NCI-H2196 treated with DMSO at 0.1 percent for 48 hours (cell line): ENCODE data around the gene MCAT.
A peak's percentile ranks its signal among the peaks of the same experiment; 100 is the strongest.
"Not testable (repeated sequence)": the region's sequence is repeated elsewhere in the genome, so short reads cannot be mapped to it uniquely, and the experiment has no call there.

Experiments
- DNase-seq: peaks from one replicate; lab custom pipeline; 2025; ENCODE audit not compliant: unreplicated experiment; lab: John Stamatoyannopoulos, UW

MCAT gene

GRCh38 chr22:43154887-43155536 is 11.8 kb upstream of the MCAT start:
- no peak for DNase-seq

- no peak for DNase-seq
Measured at GRCh38 chr22:43153899-43154298, 10.7 kb upstream of the MCAT start.

GRCh38 chr22:43152357-43153071 is 9.3 kb upstream of the MCAT start:
- peak; percentile 40 for DNase-seq

- DNase-seq: no peak
Measured at GRCh38 chr22:43152003-43152356, 8.8 kb upstream of the MCAT start.

DNA sequence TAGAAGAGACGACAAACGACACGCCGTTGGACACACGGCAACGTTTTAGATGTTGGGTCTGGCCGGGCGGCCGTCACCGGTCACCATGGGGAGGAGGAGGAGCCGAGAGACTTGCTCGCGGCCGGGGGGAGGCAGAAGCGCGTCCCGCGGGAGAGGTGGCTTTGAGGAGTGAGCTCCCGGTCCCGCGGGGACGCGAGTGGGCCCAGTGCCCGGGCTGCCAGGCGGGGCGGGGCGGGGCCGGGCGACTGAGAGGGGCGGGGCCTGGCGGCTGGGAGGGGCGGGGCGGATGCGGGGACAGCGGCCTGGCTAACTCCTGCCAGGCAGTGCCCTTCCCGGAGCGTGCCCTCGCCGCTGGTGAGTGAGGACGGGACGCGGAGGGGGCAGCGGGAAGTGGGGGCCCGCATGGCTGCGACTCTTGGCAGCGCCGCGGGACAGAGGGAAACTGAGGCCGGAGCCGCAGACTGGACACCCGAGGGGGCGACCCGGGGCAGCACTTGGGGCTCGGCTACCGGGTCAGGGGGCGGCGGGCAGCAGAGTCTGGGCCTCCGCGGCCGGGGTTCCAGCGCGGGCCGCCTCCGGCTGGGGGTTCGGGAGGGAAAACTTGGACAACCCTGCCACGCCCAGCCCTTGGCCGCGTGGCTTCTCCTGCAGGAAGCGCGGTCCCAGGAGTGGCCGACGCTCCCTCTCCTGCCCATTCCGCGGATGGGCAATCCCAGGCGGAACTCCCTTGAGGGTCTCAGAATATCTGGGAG is 8.2 kb upstream of the MCAT start, which contains the start of gene TSPO:
TSS of gene TSPO (plus strand) at position 309 of the 752 bp plus-strand sequence. CDS start 7,680 bp downstream, outside the sequence.
- DNase-seq: peak; percentile 35

DNA sequence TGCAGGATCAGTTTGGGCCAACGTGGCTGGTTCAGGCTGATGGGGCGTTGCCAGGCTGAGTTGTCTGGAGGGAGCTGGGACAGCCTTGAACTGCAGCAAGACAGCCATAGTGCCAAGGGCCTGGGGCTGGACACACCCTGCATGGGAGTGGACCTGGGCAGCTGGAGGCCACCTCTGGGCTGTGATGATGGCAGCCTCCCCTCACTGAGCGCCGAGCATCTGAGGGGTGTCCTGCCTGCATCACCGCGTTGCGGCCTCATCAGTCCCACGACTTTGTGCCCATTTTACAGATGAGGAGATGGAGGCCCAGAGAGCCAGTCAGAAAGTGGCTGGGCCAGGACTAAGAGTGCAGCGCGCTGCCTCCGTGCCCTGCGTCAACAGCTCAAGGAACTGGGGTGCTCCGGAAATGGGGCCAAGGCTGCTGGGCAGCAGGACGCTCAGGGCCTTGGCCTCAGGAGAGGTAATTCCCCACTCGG is 7.6 kb upstream of the MCAT start:
- DNase-seq: no peak

DNA sequence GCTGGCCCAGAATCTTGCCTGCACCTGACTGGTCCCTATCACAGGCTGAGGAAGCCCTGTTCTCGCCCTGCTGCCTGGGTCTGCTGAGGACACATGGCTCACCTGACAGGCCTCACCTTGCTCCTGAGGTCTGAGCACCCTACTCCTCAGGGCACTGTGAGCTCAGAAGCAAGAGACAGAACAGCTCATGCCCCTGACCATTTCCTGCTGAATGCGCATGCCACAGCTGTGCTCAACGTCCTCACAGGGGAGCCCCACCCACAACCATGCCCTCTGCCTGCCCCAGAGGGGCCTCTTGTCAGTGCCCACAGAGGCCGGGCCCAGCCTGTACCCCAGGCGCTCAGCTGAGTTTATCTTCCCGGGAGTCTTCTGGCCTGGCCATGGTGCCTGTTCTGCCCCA is 5.4 kb upstream of the MCAT start:
- no peak for DNase-seq

- no peak for DNase-seq
Measured at GRCh38 chr22:43147821-43148220, 4.6 kb upstream of the MCAT start.

DNA sequence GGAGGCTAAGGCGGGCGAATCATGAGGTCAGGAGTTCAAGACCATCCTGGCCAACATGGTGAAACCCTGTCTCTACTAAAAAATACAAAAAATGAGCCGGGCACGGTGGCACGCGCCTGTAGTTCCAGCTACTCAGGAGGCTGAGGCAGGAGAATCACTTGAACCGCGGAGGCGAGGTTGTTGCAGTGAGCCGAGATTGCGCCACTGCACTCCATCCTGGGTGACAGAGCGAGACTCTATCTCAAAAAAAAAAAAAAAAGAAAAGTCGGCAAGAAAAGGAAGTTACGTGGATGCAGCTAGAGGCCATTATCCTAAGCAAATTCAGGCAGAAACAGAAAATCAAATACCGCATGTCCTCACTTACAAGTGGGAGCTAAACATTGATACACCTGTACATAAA is 3.1 kb upstream of the MCAT start:
- not testable (repeated sequence) for DNase-seq

GRCh38 chr22:43145371-43145770 is 2.2 kb upstream of the MCAT start:
- DNase-seq: not testable (repeated sequence)

DNA sequence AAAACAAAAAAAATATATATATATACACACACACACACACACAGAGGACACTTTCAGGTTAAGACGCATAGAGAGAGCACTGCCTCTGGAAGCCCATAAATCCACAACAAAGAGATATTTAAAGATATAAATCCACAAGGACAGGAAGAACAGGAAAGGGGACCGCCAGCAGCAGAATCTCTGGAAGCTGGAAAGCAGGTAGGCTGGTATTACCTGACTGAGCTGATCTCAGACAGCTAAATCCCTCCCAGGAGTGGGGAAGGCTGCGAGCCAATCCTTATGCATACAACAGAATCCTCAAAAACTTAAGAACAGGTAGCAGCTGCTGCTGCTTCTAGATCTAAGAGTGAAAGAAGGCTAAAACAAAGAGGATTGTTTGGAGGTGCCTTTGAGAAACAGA is 1.8 kb upstream of the MCAT start:
- DNase-seq: no peak

DNA sequence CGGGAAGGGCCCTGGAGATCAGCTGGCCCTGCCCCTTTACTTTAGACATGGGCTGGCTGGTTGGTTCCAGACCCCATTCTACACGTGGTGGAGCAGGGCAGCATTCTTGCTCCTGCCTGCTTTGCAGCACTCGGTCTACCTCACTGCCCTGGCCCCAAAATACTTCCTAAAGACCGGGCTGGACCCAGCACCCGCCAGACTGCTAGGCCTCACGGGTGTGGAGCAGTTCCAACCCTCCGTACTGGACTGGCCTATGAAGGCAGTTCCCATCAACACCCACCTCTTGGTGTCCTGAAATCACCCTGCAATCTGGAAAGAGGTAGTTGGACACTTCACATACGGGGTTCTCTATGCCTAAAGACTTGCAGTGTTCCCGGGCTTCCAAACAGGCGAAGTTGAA is 6.4 kb downstream of the MCAT start:
- no peak for DNase-seq

- DNase-seq: no peak
Measured at GRCh38 chr22:43136255-43136654, 6.9 kb downstream of the MCAT start.

DNA sequence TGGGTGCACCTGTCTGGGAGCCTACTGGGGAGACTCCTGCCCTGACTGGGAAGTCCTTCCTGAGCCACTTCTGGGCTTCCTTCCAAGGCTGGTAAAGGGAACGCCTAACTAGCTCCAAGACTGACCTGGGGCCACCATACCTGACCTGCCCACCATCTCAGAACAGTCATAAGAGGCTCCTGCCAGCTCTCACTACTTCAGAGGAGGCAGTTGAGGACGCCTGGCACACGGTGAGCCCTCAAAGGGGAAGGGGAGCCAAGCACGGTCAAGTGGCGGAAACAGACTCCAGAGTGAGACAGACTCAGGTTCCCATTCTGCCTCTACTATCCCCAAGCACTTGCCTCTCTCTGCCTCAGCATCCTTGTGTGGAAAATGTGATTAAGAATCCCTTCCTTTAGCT is 7.6 kb downstream of the MCAT start:
- no peak for DNase-seq

- no peak for DNase-seq
Measured at GRCh38 chr22:43134553-43134952, 8.6 kb downstream of the MCAT start.

DNA sequence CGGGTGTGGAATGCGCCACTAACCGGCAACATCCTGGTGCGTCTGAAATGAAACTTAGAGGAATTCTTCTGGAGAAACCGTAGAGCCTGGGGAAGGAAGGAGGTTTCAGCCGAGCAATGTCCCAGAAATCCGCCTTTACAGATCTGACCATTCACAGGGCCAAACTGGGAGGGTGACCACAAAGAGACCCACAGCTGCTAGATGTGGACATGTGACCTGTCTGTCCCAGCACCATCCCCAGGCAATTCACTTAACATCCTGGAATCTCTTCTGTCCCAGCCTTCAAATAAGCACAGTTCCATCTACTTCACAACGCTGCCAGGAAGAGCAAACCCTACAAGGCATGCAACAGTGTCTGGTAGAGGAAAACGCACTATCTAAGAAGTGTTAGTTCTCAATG is 9.8 kb downstream of the MCAT start:
- no peak for DNase-seq

DNA sequence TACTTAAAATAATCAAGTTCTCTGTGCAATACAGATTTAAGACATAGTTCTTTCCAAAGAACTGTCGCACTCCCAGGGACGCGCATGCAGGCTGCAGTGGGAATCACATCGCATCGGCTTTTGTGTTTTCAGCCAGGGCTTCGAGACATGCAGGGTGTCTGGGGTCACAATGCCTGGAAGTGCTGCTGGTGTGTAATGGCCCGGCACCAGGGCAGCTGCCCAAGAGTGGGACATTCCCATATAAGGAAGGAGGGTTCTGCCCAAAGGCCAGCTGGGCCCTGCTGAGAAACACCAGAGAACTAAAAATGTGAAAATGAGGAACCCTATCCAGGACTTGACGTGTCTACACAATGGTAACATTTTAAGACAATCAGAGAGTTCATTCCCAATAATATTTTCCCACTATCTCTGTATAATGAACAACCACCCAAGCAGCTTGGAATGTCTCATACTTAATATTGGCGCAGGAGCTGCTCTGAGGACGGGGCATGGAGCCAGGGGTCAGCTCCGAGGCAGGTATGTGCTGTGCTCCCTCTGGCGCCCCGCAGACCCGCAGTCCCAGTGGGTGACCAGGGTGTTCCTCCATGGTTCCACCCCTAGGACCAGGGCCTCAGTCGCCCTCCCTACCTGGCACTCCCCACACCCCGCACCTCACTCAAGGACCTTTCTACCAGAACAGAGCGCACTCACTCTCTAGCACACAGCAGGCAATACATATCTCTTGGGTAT is 11.3 kb downstream of the MCAT start:
- DNase-seq: no peak

DNA sequence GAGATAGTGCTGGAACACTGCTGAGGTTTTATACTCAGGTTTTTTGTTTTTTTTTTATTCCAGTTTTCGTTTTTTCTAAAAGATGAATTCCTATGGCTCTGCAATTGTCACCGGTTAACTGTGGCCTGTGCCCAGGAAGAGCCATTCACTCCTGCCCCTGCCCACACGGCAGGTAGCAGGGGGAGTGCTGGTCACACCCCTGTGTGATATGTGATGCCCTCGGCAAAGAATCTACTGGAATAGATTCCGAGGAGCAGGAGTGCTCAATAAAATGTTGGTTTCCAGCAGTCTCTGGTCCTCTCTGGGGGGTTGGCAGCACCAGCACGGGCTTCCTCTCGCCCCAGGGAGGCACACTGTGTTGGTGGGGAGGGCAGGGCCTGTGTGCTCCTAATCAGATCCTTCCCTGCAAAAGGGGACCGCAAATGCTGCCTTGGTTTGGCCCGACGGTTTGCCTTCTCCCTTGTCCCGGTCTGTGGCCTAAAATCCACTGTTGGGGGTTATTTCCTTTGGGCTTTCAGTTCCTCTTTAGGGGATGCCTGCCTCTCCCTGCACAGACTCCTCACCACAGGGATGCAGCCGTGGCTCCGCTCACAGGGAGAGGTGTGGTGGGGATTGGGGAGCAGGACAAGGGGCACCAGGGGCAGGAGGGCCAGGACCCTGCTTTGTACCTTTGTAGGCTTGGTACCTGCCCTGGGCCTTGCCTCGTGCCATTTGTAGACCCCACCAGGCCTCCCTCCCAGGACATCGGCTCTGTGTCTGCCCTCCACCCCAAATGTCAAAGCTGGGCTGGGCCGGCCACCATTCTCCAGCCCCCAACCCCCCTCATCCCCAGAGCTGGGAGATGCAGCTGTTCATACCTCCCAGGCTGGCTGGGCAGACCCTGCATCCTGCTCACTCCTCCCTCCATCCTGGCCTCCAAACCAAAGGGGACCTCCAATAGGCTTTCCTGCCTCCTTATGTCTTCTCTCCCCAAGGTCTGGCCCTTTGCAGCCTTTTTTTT is 13.5 kb downstream of the MCAT start:
- DNase-seq: peak; percentile 51

- DNase-seq: peak; percentile 74
Measured at GRCh38 chr22:43128928-43129424, 14.2 kb downstream of the MCAT start.

DNA sequence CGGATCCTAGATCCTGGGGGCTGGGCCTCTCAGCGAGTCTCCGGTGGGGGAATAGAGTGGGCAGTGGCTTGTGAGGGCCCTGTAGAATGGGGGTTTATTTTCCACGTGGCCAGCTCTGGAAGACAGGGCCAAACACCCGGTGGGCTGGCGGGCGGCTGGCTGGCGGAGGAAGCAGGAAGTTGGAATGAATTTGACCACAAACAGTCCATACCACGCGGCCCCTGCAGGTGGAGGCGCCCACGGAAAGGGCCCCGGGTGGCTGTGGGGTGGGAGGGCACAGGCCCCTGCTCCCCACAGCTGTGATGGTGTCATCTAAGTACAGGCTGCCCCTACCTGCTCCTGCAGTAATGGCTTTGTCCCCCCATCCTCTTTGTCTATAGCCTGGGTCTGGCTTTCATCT is 15.1 kb downstream of the MCAT start:
- DNase-seq: no peak
